ENCODE measurements around the gene PTPN11.
"Not testable (repeated sequence)": the region's sequence is repeated elsewhere in the genome, so short reads cannot be mapped to it uniquely, and the experiment has no call there.

Gene PTPN11

DNA sequence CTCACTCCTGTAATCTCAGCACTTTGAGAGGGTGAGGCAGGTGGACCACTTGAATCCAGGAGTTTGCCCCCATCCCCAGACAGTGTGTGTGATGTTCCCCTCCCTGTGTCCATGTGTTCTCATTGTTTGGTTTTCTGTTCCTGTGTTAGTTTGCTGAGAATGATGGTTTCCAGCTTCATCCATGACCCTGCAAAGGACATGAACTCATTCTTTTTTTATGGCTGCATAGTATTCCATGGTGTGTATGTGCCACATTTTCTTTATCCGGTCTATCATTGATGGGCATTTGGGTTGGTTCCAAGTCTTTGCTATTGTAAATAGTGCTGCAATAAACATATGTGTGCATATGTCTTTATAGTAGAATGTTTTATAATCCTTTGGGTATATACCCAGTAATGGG, 38.4 kb downstream of the PTPN11 start:
- DNase-seq = not testable (repeated sequence)

DNA sequence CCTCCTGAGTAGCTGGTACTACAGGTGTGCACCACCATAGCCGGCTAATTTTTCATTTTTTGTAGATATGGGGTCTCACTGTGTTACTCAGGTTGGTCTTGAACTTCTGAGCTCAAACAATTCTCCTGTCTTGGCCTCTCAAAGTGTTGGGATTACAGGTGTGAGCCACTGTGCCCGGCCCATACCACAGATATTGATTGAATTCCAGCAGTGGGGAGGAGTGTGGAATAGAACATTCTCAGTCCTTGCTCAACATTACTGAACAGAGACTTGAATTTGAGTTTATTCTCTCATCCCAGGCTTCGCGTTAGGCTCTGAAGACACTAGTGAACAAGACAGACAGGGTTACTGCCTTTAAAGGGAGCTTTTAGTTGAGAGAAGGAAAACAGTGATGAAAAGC, 39.6 kb downstream of the PTPN11 start:
- no peak for DNase-seq

DNA sequence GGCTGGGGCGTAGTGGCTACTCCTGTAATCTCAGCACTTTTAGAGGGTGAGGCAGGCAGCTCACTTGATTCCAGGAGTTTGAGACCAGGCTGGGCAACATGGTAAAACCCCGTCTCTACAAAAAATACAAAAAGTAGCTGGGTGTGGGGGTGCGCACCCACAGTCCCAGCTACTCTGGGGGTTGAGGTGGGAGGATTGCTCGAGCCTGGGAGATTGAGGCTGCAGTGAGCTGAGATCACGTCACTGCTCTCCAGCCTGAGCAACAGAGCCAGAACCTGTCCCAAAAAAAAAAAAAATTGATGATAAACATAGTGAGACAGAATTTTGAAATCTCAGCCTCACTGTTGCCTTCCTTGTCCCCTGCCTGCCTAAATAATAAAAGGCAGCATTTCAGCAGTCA, 40.0 kb downstream of the PTPN11 start:
- DNase-seq = no peak

DNA sequence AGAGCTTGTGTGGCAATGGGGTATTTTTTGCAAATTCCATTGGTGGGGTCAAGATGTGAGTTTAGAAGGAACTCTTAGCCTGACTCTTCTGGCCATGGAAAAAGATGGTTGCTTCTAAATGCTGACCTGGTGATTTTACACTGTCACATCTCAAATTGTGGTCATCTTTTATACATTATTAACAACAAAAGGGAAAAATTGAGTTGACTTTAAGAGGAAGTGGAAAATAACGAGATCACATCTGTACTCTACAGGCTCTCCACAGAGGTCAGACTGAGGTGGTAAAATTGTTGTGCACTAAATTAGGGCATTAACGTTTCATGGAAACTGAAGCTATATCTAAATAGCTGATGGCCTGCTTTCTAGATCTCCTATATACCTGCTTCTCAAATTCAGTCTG, 44.7 kb downstream of the PTPN11 start:
- no peak for DNase-seq

DNA sequence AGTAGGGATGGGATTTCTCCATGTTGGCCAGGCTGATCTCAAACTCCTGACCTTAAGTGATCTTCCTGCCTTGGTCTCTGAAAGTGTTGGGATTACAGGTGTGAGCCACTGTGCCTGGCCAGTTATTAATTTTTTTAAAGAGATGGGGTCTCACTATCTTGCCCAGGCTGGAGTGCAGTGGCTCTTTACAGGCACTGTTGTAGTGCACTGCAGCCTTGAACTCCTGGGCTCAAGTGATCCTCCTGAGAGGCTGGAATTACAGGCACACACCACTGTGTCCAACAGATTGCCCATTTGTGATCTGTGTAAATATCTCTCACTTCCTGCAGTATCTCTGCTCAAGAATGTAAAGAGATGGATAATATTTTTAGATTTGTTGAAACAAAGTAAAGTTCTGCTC, 45.9 kb downstream of the PTPN11 start:
- no peak for DNase-seq

DNA sequence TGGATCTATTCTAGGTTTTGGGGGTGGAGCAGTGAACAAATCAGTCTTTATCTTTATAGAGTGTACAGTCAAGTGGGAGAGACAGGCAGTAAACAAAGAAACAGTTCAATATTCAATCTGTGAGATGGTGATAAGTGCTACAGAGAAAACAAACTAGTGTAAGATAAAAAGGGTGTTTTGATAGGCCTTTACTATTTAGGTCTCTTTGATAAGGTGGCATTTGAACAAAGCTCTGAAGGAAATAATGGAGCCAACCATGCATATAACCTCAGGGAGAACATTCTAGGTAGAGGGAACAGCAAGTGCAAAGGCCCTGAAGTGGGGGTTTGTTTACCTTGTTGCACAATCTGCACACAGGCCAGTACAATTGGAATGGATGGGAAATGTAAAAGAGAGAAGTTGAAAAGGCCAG, 47.3 kb downstream of the PTPN11 start:
- DNase-seq = no peak

DNA sequence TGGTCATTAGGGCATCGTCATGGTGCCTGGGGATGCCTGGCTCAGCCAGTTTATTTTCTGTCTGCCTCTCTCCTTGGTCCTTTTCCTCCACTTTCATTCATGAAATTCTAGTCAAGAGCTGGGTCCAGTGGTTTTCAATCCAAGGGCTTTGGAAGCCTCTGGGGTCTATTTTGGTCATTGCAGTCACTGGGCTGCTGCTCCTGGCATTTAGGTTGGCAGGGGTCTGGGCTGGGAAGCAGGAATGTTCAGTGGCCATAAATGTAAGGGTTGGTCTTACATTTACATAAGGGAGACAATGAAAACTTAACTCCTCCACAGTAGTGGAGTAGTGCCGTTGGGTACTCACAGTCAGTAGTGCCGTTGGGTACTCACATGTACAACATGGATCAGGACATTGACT, 48.1 kb downstream of the PTPN11 start:
- DNase-seq = no peak

DNA sequence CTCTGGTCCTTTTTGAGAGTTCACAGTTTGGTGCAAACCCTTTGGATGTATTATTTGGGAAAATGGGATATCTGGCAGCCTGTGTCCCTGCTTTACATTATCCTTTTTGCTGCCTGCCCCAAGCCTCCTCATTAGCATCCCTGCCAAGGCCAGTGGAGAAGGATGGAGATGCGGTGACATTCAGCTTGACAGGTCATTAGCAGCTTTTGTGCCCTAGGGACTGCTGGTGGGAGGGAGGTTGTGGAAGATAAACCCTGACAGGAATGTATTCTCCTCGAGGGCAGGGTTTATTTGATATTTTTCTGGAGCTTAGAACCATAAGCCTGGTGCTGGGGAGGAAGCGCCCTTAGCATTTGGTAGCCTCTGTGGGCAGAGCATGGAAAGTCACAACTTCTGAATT, 49.3 kb downstream of the PTPN11 start:
- DNase-seq = no peak

DNA sequence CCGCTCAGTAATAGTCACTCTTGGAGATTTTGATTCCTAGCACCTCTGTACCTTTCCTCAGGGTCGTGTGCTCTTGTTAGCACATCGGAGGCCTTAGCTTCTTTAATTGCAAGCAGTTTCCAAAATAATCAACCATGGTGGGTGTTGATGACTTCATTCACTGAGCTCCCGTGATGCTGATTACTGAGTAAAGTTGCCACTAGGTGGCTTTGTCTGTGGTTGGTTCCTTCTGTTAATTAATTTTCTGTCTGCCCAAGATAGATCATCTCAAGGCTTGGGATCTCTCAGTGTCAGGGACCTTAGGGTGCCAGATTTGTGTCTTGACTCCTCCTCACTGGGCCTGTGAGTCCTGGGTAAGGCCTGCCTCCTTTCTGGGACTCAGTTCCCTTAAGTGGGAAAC, 54.3 kb downstream of the PTPN11 start:
- no peak for DNase-seq

DNA sequence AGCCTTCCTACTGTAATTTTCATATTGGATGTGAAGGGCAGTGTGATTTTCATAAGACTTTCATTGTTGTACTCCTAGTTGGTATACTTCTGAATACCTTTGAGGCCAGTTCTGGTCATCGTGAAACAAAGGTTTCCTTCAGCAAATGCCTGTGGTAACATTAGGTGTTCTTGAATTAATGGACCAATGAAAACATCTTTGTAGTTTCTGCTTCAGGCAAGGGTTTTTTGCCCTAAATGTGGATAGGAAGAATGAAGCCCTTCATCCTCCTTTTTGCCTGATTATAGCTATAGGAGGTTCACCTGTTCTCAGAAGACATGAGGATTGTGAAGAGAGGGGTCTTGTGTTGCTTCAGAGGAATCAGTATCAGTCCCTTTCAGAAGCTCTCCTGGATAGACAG, 60.7 kb downstream of the PTPN11 start:
- no peak for DNase-seq

DNA sequence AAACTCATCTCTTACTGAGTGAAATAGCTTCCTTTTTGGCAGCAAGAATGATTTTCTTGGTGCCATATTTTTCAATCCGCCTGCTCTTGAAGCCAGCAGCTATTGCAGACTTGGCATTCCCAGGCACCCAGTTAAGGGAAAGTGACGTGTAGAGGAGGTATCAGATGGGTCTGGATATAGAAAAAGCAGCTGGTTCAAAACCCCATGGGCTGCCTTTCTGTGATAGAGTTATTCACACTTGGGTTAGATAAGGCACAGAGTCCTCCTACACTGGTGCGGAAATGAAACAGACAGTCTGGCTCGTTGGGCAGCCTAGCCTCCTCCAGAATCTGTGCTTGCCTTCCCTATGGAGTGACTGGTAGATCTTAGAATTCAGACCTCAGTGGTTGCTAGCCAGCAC, 62.2 kb downstream of the PTPN11 start:
- DNase-seq = no peak

DNA sequence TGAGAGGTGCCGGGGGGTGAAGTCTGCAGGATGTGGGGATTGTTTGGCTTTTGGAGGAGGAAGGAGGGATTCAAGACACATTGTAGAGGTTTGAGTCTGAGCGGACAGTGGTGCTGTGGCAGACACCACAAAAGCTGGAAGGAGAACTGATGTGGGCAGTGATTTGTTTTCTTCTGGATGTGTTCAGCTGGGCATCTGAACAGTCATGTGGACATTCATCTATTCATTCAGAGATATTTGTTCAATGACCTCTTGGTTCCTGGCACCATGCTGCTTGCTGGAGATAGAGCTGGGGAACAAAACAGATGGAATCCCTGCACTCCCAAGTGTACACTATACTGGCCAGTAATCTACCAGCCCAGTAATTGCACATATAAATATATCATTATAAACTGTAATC, 64.0 kb downstream of the PTPN11 start:
- no peak for DNase-seq

DNA sequence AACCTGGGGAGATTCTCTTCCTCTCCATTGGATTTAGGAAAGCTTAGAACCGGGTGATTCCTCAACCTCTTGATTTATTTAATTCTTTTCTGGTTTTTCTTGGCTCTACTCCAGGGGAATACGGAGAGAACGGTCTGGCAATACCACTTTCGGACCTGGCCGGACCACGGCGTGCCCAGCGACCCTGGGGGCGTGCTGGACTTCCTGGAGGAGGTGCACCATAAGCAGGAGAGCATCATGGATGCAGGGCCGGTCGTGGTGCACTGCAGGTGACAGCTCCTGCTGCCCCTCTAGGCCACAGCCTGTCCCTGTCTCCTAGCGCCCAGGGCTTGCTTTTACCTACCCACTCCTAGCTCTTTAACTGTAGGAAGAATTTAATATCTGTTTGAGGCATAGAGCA, 67.6 kb downstream of the PTPN11 start:
- no peak for DNase-seq

DNA sequence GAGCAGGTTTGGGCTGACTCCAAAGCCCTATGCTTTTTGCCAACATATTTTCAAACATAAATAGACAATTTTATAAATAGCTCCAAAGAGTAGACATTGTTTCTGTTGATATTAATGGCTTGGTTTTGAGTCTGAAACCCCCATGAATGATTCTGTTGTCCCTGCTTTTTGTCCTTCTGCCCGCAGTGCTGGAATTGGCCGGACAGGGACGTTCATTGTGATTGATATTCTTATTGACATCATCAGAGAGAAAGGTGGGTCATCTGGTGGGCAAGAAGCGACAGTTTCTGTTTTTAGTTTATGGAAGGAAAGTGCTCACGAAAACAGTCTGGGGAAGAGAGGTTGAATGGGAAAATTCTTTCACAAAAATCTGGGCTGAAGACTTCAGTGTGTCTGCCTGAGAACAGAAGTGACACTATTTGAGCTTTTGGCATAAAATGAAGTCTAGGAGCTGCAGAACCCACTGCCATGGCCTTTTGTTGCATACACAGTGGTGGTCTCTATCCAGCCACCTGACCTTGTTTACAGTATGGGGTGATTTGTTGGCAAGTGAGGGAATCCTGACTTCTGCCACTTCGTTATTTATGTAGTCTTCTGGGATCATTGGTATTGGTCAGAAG, 69.6 kb downstream of the PTPN11 start:
- DNase-seq = no peak

DNA sequence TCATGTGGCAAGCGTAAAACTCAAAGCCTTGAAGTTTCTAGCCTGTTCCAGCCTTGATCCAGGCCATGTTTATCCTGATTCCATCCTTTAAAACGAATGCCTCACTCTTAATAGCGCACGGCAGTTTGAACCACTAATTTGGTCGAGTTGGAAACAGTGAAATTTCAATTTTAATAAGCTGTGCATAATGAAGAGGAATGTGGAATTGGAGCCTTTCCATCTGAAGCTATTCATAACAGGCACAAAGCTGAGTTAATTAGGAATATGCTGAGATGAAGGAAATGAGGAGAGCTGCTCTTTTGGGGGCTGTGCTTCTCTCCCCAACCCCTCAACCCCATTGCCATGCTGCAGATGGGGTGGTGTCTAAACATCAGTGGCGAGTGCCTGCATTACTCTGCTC, 70.7 kb downstream of the PTPN11 start:
- no peak for DNase-seq

DNA sequence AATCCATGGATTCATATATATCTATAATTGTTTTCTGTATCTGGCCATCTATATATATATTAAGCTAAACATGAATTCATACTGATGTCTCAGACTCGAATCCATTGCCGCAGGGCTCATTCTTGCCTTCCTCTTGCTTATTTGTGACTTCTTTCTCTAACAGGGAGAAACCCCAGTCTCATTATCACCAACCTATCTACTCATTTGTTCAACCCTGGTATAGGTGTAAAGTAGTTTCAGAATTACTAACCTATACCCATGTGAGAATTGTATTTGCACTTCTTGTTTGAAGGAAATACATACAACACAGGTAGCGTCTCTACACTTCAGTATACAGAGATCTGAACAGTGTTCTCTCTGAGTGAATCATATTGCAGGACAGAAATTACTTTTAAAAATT, 77.7 kb downstream of the PTPN11 start:
- no peak for DNase-seq

DNA sequence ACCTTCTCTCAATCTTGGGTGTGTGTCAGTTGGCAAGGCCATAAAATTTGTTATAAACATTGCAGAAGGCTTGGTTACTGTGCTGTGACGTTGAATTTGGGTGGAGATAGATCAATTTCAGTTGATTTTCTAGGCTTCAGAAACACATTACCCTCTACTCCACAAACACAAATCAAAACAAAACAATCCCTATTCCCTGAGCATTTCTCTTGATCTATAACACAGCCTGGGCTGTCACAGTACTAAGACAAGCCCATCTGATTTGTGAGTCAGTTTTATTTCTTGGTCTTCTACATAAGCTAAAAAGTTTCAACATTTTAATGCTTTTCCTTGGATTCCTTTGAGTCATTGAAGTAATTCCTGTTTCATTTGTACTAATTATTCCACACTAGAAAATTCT, 79.8 kb downstream of the PTPN11 start:
- no peak for DNase-seq

DNA sequence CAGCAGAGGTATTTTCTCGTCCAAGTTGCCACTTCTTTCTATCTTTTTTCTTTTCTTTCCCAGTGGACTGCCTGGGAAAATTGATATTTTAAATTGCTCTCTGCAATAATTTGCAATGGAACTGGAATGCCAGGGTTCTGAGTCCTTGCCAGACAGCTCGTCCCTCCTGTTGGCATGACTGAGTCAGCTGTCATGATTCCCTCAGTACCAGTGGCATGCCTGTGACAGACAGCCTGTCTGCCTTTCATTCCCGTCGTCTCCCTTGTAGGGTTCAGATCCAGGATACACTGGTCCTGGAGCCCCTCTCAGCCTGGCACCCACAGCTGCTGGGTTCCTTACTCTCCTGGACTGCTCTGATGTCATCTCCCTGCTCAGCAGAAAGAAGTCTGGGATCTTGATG, 84.8 kb downstream of the PTPN11 start:
- DNase-seq = no peak

DNA sequence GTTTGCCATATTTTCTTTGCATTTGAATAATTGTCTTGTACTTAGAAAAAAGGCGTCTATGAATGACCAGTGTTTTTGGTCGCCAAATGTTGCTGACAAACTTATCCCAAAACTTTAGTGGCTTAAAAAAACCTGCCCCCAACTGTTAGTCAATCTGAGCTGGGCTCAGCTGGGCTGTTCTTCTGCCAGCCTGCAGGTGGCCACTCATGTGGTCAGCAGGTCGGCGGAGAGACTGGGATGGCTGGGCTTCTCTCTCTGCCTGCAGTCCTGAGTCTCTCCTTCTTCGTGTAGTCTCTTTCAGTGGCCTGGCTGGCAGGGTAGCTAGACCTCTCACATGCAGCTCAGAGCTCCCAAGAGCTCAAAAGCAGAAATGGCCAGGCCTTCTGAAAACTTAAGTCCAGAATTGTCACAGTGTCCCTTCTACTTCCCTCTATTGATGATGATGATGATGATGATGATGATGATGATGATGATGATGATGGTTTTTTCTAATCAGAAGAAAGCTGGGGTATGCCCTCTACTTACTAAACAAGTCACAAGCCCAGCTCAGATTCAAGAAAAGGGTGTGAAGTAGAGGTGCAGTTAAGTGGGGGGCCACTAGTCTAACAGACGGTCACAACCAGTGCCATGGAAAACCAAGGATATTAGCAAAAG, 87.9 kb downstream of the PTPN11 start:
- no peak for DNase-seq

DNA sequence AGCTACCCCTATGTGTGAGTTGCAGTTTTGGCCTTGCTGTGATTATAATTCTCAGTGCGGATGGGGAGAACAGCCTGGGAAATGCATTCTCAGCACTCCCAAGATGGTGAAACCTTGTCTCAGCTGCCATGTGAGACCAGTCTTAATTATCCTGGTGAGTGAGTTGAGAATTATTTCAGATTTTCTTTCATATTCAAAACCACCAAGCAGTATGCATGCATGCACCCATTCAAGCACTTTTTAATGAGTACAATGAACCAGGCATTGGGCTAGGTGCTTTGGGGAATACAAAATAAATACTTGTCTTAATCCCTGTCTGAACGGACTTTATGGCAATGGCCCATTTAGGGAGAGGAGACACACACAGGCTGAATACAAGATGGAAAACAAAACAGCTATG, 94.7 kb downstream of the PTPN11 start:
- no peak for DNase-seq

DNA sequence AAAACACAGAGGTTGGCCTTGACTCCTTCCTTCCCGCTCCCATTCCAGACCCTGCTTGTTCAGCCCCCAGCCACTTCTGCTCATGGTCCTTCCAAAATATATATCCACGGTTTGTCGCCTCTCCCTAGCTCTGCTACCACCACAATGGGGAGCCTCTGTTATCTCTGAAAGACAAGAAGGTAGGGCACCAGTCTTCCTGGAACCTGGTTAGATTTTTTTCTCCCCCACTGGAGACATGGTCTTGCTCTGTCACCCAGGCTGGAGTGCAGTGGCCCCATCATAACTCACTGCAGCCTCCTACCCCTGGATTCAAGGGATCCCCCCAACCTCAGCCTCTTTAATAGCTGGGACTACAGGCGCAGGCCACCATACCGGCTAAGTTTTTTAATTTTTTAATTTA, 95.7 kb downstream of the PTPN11 start:
- no peak for DNase-seq

DNA sequence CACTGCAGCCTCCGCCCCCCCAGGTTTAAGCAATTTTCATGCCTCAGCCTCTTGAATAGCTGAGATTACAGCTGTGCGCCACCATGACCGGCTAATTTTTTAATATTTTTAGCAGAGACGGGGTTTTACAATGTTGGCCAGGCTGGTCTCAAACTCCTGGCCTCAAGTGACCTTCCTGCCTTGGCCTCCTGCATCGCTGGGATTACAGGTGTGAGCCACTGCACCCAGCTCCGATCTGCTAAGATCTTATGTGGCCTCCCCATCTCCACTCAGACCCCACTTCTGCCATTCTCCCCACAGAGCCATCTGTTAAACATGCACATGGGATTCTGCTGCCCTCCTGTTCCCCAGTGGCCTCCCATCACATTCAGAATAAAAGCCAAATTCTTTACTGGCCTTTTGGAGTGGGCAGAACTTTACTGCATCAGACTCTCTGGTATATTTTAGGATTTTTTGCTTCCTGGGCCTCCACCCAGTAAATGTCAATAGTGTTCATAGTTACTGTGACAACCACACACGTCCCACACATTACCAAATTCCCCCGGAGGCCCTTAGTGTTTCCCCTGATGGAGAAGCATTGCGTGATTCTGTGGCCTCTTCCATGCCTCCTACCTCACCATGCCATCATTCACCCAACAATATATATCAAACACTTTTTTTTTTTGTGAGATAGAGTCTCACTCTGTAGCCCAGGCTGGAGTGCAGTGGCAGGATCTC, 96.3 kb downstream of the PTPN11 start:
- DNase-seq = no peak

DNA sequence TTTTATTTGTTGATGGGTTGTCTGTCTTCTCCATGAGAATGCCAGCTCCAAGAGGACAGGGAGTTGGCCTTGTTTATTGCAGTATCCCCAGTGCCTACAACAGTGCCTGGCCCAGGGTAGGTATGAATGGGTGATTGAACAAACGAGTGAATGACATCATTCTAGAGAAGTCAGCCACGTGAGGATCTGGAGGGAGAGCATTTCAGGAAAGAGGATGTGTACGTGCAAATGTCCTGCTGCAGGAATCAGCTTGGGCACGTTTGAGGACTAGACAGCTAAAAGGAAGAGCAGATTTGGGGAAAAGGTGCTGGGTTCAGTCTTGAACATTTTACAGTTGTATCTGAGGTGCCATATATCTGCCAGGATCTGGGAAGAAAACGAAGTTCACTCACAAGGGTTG, 97.1 kb downstream of the PTPN11 start:
- no peak for DNase-seq

DNA sequence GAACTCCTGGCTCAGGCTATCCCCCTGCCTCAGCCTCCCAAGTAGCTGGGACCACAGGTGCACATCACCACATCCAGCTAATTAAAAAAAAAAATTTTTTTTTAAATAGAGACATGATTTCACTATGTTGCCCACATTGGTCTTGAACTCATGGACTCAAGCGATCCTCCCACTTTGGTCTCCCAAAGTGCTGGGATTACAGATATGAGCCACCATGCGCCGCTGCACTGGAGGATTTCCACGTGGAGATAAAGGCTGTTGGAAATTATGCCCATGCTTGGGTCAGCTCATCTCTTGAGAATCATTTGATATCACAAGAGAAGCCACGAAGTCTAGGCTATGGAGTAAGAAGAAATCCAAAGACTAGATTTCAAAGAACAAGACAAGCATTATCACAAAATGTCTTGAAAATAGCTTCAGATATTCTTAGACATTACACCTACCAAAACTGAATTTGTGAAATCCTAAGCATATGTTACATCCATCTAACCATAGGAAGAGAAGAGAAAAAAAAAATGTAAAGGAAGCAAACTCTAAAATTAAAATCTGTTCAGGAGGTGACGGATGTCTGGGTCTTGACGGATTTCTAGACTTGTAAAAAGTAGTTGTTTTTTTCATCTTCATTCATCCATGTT, 99.1 kb downstream of the PTPN11 start:
- no peak for DNase-seq
